ENCODE results near the gene RBBP8NL. TPM values are rescaled to one million over a fixed set of nuclear protein-coding genes. Genes with fewer than 3 reads are reported as not detected.

Gene RBBP8NL
- total and polyA plus RNA-seq, 9 of the 15 experiments (the other 6 are each of a cell fraction or from before 2014, with no cell fraction given) = not detected

DNA sequence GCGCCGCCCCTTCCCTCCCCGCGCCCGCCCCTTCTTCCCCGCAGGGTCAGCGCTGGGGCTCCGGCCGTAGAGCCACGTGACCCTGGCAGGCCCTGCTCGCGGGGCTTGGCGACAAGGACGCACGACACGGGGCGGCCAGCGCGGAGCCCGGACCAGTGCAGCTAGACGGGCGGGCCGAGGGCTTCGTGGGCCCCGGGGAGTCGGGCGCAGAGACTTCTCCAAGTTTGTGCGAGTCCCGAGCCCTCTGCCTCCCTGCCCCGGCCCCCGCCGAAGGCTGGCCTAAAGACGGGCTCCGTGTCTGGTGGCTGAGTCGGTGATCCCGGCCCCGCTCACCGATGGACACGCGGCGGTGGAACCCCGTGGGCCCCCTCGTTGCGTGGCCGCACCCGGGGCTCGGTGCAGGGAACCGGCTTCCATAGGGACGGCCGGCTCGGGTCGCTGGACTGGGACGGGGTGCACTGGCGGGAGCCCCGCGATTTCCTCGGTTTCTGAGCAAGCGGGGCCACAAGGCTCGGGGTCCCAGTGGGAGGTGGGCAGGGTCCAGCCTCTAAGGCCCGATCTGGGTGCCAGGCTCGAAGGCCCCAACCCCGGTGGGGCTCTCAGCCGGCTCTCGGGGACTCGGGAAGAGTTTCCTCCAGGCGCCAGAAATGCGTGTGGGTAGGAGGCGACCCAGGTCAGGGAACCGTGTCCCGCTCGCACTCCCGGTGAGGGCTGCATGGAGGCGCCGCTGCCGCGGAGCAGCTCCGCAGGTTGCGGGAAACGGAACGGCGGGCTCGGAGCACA, 48.9 kb upstream of the RBBP8NL start (continued):
- TF ChIP-seq SRSF1 (IDR thresholded peaks at IDR 0.05; ENCODE audit: low read depth, low read length) (no peak), TEAD4 (IDR thresholded peaks at IDR 0.05; ENCODE audit: low read length) (no peak), TEAD4 (CRISPR knock-in tag; IDR thresholded peaks at IDR 0.05; ENCODE audit: borderline replicate concordance) (peak; percentile 95), HLTF (IDR thresholded peaks at IDR 0.05) (no peak), SMAD3 (CRISPR knock-in tag; conservative IDR thresholded peaks at IDR 0.05) (no peak), EWSR1 (IDR thresholded peaks at IDR 0.05; ENCODE audit: borderline replicate concordance, low read depth, partially characterized antibody) (no peak), BCOR (IDR thresholded peaks at IDR 0.05) (no peak), TCFL5 (CRISPR knock-in tag; conservative IDR thresholded peaks at IDR 0.05) (no peak), HMG20A (CRISPR knock-in tag; conservative IDR thresholded peaks at IDR 0.05) (no peak), CREBBP (IDR thresholded peaks at IDR 0.05; ENCODE audit: low read depth, low read length) (no peak), HDAC8 (tag; IDR thresholded peaks at IDR 0.05) (no peak), RNF2 (IDR thresholded peaks at IDR 0.05) (no peak), RAD51 (IDR thresholded peaks at IDR 0.05; ENCODE audit: borderline replicate concordance, low read depth) (peak; percentile 77; the same call in 1 of the 2 replicates)
- TF ChIP-seq, protein P1, sequence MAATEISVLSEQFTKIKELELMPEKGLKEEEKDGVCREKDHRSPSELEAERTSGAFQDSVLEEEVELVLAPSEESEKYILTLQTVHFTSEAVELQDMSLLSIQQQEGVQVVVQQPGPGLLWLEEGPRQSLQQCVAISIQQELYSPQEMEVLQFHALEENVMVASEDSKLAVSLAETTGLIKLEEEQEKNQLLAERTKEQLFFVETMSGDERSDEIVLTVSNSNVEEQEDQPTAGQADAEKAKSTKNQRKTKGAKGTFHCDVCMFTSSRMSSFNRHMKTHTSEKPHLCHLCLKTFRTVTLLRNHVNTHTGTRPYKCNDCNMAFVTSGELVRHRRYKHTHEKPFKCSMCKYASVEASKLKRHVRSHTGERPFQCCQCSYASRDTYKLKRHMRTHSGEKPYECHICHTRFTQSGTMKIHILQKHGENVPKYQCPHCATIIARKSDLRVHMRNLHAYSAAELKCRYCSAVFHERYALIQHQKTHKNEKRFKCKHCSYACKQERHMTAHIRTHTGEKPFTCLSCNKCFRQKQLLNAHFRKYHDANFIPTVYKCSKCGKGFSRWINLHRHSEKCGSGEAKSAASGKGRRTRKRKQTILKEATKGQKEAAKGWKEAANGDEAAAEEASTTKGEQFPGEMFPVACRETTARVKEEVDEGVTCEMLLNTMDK (IDR thresholded peaks at IDR 0.05; ENCODE audit: borderline replicate concordance, insufficient read depth, low read depth, low read length, poor library complexity, severe bottlenecking) = no peak
- TF ChIP-seq, protein P2, sequence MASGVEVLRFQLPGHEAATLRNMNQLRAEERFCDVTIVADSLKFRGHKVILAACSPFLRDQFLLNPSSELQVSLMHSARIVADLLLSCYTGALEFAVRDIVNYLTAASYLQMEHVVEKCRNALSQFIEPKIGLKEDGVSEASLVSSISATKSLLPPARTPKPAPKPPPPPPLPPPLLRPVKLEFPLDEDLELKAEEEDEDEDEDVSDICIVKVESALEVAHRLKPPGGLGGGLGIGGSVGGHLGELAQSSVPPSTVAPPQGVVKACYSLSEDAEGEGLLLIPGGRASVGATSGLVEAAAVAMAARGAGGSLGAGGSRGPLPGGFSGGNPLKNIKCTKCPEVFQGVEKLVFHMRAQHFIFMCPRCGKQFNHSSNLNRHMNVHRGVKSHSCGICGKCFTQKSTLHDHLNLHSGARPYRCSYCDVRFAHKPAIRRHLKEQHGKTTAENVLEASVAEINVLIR (CRISPR knock-in tag; IDR thresholded peaks at IDR 0.05) = no peak
- TF ChIP-seq, protein P3, sequence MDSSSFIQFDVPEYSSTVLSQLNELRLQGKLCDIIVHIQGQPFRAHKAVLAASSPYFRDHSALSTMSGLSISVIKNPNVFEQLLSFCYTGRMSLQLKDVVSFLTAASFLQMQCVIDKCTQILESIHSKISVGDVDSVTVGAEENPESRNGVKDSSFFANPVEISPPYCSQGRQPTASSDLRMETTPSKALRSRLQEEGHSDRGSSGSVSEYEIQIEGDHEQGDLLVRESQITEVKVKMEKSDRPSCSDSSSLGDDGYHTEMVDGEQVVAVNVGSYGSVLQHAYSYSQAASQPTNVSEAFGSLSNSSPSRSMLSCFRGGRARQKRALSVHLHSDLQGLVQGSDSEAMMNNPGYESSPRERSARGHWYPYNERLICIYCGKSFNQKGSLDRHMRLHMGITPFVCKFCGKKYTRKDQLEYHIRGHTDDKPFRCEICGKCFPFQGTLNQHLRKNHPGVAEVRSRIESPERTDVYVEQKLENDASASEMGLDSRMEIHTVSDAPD (CRISPR knock-in tag; IDR thresholded peaks at IDR 0.05) = no peak
- TF ChIP-seq, protein P4, sequence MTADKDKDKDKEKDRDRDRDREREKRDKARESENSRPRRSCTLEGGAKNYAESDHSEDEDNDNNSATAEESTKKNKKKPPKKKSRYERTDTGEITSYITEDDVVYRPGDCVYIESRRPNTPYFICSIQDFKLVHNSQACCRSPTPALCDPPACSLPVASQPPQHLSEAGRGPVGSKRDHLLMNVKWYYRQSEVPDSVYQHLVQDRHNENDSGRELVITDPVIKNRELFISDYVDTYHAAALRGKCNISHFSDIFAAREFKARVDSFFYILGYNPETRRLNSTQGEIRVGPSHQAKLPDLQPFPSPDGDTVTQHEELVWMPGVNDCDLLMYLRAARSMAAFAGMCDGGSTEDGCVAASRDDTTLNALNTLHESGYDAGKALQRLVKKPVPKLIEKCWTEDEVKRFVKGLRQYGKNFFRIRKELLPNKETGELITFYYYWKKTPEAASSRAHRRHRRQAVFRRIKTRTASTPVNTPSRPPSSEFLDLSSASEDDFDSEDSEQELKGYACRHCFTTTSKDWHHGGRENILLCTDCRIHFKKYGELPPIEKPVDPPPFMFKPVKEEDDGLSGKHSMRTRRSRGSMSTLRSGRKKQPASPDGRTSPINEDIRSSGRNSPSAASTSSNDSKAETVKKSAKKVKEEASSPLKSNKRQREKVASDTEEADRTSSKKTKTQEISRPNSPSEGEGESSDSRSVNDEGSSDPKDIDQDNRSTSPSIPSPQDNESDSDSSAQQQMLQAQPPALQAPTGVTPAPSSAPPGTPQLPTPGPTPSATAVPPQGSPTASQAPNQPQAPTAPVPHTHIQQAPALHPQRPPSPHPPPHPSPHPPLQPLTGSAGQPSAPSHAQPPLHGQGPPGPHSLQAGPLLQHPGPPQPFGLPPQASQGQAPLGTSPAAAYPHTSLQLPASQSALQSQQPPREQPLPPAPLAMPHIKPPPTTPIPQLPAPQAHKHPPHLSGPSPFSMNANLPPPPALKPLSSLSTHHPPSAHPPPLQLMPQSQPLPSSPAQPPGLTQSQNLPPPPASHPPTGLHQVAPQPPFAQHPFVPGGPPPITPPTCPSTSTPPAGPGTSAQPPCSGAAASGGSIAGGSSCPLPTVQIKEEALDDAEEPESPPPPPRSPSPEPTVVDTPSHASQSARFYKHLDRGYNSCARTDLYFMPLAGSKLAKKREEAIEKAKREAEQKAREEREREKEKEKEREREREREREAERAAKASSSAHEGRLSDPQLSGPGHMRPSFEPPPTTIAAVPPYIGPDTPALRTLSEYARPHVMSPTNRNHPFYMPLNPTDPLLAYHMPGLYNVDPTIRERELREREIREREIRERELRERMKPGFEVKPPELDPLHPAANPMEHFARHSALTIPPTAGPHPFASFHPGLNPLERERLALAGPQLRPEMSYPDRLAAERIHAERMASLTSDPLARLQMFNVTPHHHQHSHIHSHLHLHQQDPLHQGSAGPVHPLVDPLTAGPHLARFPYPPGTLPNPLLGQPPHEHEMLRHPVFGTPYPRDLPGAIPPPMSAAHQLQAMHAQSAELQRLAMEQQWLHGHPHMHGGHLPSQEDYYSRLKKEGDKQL (CRISPR knock-in tag; IDR thresholded peaks at IDR 0.05; ENCODE audit: borderline replicate concordance) = peak; percentile 99; the same call in 1 of the 2 replicates

Measured in K562 (cell line).